ENCODE data around the gene NCKAP5.
"Not testable (repeated sequence)": the region's sequence is repeated elsewhere in the genome, so short reads cannot be mapped to it uniquely, and the experiment has no call there.

NCKAP5 gene

GRCh38 chr2:133252780-133253355, 315.4 kb downstream of the NCKAP5 start:
- DNase-seq: no peak

- DNase-seq: no peak
Observed at GRCh38 chr2:133249362-133249761, 318.9 kb downstream of the NCKAP5 start.

GRCh38 chr2:133248264-133248663, 320.0 kb downstream of the NCKAP5 start:
- DNase-seq: no peak

- DNase-seq: no peak
Observed at GRCh38 chr2:133247631-133248030, 320.6 kb downstream of the NCKAP5 start.

- DNase-seq: no peak
Observed at GRCh38 chr2:133241224-133241571, 327.1 kb downstream of the NCKAP5 start.

- DNase-seq: no peak
Observed at GRCh38 chr2:133240491-133241223, 327.6 kb downstream of the NCKAP5 start.

- DNase-seq: no peak
Observed at GRCh38 chr2:133235968-133236367, 332.3 kb downstream of the NCKAP5 start.

- no peak for DNase-seq
Observed at GRCh38 chr2:133232556-133232955, 335.7 kb downstream of the NCKAP5 start.

- DNase-seq: no peak
Observed at GRCh38 chr2:133231264-133231663, 337.0 kb downstream of the NCKAP5 start.

GRCh38 chr2:133229974-133230373, 338.3 kb downstream of the NCKAP5 start:
- no peak for DNase-seq

GRCh38 chr2:133223226-133223625, 345.0 kb downstream of the NCKAP5 start:
- DNase-seq: no peak

GRCh38 chr2:133221398-133221797, 346.9 kb downstream of the NCKAP5 start:
- DNase-seq: no peak

- no peak for DNase-seq
Observed at GRCh38 chr2:133218204-133218603, 350.1 kb downstream of the NCKAP5 start.

- DNase-seq: no peak
Observed at GRCh38 chr2:133215477-133215876, 352.8 kb downstream of the NCKAP5 start.

- no peak for DNase-seq
Observed at GRCh38 chr2:133213651-133214050, 354.6 kb downstream of the NCKAP5 start.

GRCh38 chr2:133209325-133209724, 358.9 kb downstream of the NCKAP5 start:
- no peak for DNase-seq

GRCh38 chr2:133206666-133207065, 361.6 kb downstream of the NCKAP5 start:
- not testable (repeated sequence) for DNase-seq

- no peak for DNase-seq
Observed at GRCh38 chr2:133204421-133204820, 363.8 kb downstream of the NCKAP5 start.

- no peak for DNase-seq
Observed at GRCh38 chr2:133200684-133201421, 367.4 kb downstream of the NCKAP5 start.

GRCh38 chr2:133198678-133199077, 369.6 kb downstream of the NCKAP5 start:
- DNase-seq: no peak

- DNase-seq: no peak
Observed at GRCh38 chr2:133197156-133197555, 371.1 kb downstream of the NCKAP5 start.

GRCh38 chr2:133194777-133195335, 373.4 kb downstream of the NCKAP5 start:
- no peak for DNase-seq

- no peak for DNase-seq
Observed at GRCh38 chr2:133194362-133194655, 374.0 kb downstream of the NCKAP5 start.

Measured in activated CD4-positive, alpha-beta T cell treated with anti-CD3 and anti-CD28 coated beads, Interleukin-2, amount 50 U/mL, for 4 hours (primary cell).